ENCODE measurements around the gene ANKRD13A.

The ANKRD13A gene

DNA sequence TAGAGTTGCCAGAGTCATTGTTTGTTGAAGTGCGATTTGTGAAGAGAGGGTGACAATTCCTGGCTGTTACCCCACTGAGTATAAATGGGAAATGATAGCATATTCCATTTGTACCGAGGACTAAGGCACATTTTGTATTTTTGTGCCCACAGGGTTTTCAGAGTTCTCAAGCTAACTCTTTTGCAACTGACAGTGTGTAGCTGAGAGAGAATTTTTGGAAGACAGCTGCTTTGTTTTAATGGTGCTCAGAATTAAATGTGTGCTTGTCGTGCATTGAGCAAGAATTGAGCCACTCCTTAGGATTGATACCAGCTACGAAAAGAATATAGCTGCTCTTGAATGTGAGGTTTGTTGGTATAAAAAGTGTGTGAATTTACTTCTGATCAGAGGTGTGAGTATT is 21.7 kb downstream of the ANKRD13A start:
- TF ChIP-seq SUZ12 (IDR thresholded peaks at IDR 0.05) (no peak), FOXM1 (IDR thresholded peaks at IDR 0.05; ENCODE audit: borderline replicate concordance) (no peak), LEF1 (IDR thresholded peaks at IDR 0.05; ENCODE audit: borderline replicate concordance) (no peak), FOXK2 (IDR thresholded peaks at IDR 0.05) (no peak), BHLHE40 (IDR thresholded peaks at IDR 0.05; ENCODE audit: borderline replicate concordance) (no peak), ZNF384 (IDR thresholded peaks at IDR 0.05) (no peak), L3MBTL2 (conservative IDR thresholded peaks at IDR 0.05) (no peak)
- ChIA-PET POLR2A (no interaction called here), CTCF (no interaction called here)
- no peak for DNase-seq (ENCODE audit: extremely low spot score)

- TF ChIP-seq FOXA1 (IDR thresholded peaks at IDR 0.05) (no peak), FOXK2 (IDR thresholded peaks at IDR 0.05) (no peak), TARDBP (IDR thresholded peaks at IDR 0.05) (no peak), SUZ12 (IDR thresholded peaks at IDR 0.05) (no peak), NFRKB (IDR thresholded peaks at IDR 0.05) (no peak), ZNF384 (IDR thresholded peaks at IDR 0.05) (no peak), ELF4 (IDR thresholded peaks at IDR 0.05) (no peak), L3MBTL2 (conservative IDR thresholded peaks at IDR 0.05) (no peak), SP1 (IDR thresholded peaks at IDR 0.05) (no peak), CTBP1 (IDR thresholded peaks at IDR 0.05; ENCODE audit: borderline replicate concordance) (no peak), ARNT (IDR thresholded peaks at IDR 0.05) (no peak), FOXM1 (IDR thresholded peaks at IDR 0.05; ENCODE audit: borderline replicate concordance) (no peak), BHLHE40 (IDR thresholded peaks at IDR 0.05; ENCODE audit: borderline replicate concordance) (no peak), HDGF (IDR thresholded peaks at IDR 0.05; ENCODE audit: borderline replicate concordance) (no peak)
- TF ChIP-seq, protein P1, sequence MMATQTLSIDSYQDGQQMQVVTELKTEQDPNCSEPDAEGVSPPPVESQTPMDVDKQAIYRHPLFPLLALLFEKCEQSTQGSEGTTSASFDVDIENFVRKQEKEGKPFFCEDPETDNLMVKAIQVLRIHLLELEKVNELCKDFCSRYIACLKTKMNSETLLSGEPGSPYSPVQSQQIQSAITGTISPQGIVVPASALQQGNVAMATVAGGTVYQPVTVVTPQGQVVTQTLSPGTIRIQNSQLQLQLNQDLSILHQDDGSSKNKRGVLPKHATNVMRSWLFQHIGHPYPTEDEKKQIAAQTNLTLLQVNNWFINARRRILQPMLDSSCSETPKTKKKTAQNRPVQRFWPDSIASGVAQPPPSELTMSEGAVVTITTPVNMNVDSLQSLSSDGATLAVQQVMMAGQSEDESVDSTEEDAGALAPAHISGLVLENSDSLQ (IDR thresholded peaks at IDR 0.05) = no peak
- DNase-seq (ENCODE audit: extremely low spot score) = no peak
- ChIA-PET CTCF (interaction anchor here (0.8 to 1.0 kb wide), 2 partner anchors 9 to 14 kb away, joined by 3 to 6 read pairs; no protein-coding TSS in a partner anchor), POLR2A (interaction anchor here (1.3 kb wide), 1 partner anchor 25 kb away, joined by 6 read pairs; the partner anchor contains the start of gene C12orf76)
These were observed 24.1 kb downstream of the ANKRD13A start for GRCh38 chr12:110023059-110023980.

- POLR2A ChIA-PET = no interaction called here
- CTCF ChIA-PET = interaction anchor here (0.8 kb wide), 2 partner anchors 14 to 16 kb away, joined by 4 to 6 read pairs; no protein-coding TSS in a partner anchor
- no peak for TF ChIP-seq L3MBTL2 (conservative IDR thresholded peaks at IDR 0.05)
- no peak for TF ChIP-seq HDGF (IDR thresholded peaks at IDR 0.05; ENCODE audit: borderline replicate concordance)
- TF ChIP-seq ARNT (IDR thresholded peaks at IDR 0.05) = no peak
- TF ChIP-seq ZNF384 (IDR thresholded peaks at IDR 0.05) = no peak
- no peak for TF ChIP-seq ELF4 (IDR thresholded peaks at IDR 0.05)
- TF ChIP-seq TARDBP (IDR thresholded peaks at IDR 0.05) = no peak
- TF ChIP-seq BHLHE40 (IDR thresholded peaks at IDR 0.05; ENCODE audit: borderline replicate concordance) = no peak
- DNase-seq (ENCODE audit: extremely low spot score) = no peak
These were observed 24.8 kb downstream of the ANKRD13A start for GRCh38 chr12:110024051-110024450.

DNA sequence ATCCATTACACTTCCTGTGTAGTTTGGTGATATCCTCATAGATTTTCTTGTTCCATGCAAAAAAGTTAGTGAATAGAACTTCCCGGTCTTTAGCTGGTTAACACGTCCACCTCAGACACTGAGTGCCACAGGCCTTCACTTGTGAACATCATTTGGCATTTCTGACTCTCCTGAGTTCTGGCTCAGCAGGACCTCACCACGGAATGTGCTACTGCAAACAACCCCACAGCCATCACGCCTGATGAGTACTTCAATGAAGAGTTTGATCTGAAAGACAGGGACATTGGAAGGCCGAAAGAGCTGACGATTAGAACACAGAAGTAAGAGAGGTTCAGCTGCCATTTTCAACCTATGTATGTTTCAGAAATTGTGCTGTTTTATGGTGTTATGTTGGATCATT is 29.1 kb downstream of the ANKRD13A start:
- no peak for TF ChIP-seq SP1 (IDR thresholded peaks at IDR 0.05)
- CTCF ChIA-PET = interaction anchor here (0.7 kb wide), 1 partner anchor 183 kb away, joined by 3 read pairs; no protein-coding TSS in a partner anchor
- POLR2A ChIA-PET = interaction anchor here (1.0 kb wide), 1 partner anchor 30 kb away, joined by 3 read pairs; no protein-coding TSS in a partner anchor
- DNase-seq (ENCODE audit: extremely low spot score) = no peak

- no peak for DNase-seq (ENCODE audit: extremely low spot score)
- ChIA-PET POLR2A (no interaction called here), CTCF (no interaction called here)
- TF ChIP-seq FOXM1 (IDR thresholded peaks at IDR 0.05; ENCODE audit: borderline replicate concordance) (no peak), FOXK2 (IDR thresholded peaks at IDR 0.05) (no peak), BHLHE40 (IDR thresholded peaks at IDR 0.05; ENCODE audit: borderline replicate concordance) (no peak), FOXA1 (IDR thresholded peaks at IDR 0.05) (no peak), SUZ12 (IDR thresholded peaks at IDR 0.05) (no peak), LEF1 (IDR thresholded peaks at IDR 0.05; ENCODE audit: borderline replicate concordance) (no peak), ELF4 (IDR thresholded peaks at IDR 0.05) (no peak), ARNT (IDR thresholded peaks at IDR 0.05) (no peak), TARDBP (IDR thresholded peaks at IDR 0.05) (no peak), L3MBTL2 (conservative IDR thresholded peaks at IDR 0.05) (no peak), CTBP1 (IDR thresholded peaks at IDR 0.05; ENCODE audit: borderline replicate concordance) (no peak), ZNF384 (IDR thresholded peaks at IDR 0.05) (no peak), NFRKB (IDR thresholded peaks at IDR 0.05) (no peak), SP1 (IDR thresholded peaks at IDR 0.05) (no peak)
- TF ChIP-seq, protein P1 (IDR thresholded peaks at IDR 0.05) = no peak
These were observed 30.1 kb downstream of the ANKRD13A start for GRCh38 chr12:110029290-110029815.

DNA sequence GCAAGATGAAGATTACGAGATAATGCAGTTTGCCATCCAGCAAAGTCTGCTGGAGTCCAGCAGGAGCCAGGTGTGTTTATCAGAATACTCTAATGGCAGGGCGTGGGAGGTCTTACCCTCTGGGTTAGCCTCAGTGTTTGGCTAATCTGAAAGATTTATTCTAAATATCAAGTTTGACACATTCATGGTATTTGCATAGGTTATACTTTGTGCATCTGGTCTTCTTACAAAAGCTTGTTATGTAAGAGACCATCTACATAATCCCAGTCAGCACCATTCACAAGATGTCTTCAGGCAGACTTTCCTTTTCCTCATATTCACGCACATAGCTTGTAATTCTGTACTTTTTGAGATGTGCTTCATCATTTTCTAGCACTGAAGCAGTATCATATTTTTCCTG is 34.7 kb downstream of the ANKRD13A start:
- no peak for DNase-seq (ENCODE audit: extremely low spot score)
- ChIA-PET CTCF (no interaction called here), POLR2A (no interaction called here)
- no peak for TF ChIP-seq L3MBTL2 (conservative IDR thresholded peaks at IDR 0.05)

Measured in HEK293T (cell line).